Mononuclear cell (primary cell): ENCODE data around the gene CTNNA1. TPM values are rescaled to one million over a fixed set of nuclear protein-coding genes. Genes with fewer than 3 reads are reported as not detected.

Source experiments
- H3K27me3 ChIP-seq: 2 replicates; pipeline ENCODE4 v1.6.0; 2011; ENCODE audit warnings: low read length, control low read depth; ENCODE audit not compliant: insufficient read depth
- H3K4me1 ChIP-seq: 2 replicates; pipeline ENCODE4 v1.5.1; 2011; ENCODE audit warnings: mild to moderate bottlenecking, low read length, control low read depth; ENCODE audit not compliant: insufficient read depth
- H3K4me3 ChIP-seq: 2 replicates; pipeline ENCODE4 v1.5.1; 2011; ENCODE audit warnings: mild to moderate bottlenecking, low read length, moderate library complexity
- H3K9me3 ChIP-seq: 2 replicates; pipeline ENCODE4 v1.5.1; 2011; ENCODE audit warnings: low read depth, mild to moderate bottlenecking, control low read depth, low read length
- total RNA-seq: library from RNA; depleted of rRNA; stranded (reverse); fragments of >200 nt; gene quantifications from one replicate; pipeline ENCODE4 v1.2.3, GENCODE V29; 2012

CTNNA1 gene
- total RNA-seq, 1 donor = 67.2 TPM

DNA sequence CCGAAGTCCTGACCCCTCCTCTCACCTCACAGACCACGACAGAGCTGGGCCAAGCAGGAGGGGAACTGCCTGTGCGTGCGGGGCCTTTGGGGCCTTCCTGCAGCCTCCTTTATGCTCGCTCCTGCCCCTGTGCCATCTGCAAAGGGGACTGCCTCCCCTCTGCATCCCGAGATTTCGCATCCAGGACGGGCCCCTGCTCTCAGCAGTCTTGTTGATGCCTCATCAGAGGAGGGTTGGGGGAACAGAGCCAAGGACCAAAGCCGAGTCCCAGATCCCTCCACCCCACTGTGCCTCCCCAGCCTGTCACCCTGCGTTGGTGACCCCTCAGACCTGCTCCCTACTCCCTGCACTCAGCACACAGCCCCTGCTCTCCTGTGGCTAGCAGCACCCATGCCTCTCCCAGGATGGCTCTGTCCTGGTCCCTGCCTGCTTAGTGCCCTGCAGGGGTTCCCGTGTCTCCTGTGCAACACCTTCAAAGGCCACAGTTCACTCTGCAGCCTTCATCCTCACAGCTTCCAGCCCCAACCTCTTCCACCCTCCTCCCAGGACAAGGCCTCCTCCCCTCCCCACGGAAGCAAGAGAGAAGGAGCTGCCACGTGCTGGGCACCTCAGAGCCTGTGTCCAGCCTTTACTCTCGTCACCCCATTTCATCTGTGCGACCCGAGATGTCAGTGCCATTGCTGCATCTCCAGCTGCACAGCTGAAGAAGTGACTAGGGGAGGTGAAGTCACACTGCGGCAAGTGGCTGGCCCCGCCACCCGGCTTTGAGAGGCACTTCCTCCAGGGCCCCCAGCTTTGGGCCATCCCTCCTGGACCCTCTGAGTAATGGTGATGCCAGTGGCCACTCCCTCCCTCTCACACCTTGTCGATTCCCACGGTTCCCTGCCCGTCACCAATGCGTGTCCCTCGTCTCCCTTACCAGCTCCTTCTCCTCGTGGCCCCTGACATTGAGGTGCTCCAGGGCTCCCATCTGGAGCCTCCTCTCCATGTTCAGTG is 184.5 kb downstream of the CTNNA1 start:
- Histone ChIP-seq H3K27me3 (no peaks in the 10 kb centered on the region), H3K9me3 (no peaks in the 10 kb centered on the region), H3K4me3 (no peak overlapping the region), H3K4me1 (no peaks in the 10 kb centered on the region)

DNA sequence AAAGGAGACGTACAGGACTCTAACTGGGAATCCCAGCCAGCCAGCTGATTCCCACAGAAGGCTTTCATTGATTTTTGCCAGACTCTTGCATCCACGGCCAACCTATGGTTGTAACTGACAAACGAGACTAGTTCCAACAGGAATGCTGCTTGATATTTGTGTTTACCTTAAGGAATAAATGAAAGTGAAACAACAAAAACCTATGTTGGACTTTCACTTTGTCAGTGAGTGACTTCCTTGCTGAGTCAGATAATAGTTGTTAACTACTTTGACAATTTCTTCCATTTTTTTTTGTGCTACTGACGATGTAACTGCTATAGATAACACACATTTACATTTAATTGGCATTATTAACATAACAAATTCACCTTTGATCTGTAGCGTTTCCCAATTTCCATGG is 185.3 kb downstream of the CTNNA1 start:
- no peaks in the 10 kb centered on the region for H3K9me3 ChIP-seq
- no peaks in the 10 kb centered on the region for H3K27me3 ChIP-seq
- H3K4me3 ChIP-seq = no peak overlapping the region
- no peaks in the 10 kb centered on the region for H3K4me1 ChIP-seq

GRCh38 chr5:138942066-138942465 is 188.8 kb downstream of the CTNNA1 start:
- H3K4me1 ChIP-seq = no peaks in the 10 kb centered on the region

GRCh38 chr5:138942861-138943260 is 189.6 kb downstream of the CTNNA1 start:
- no peaks in the 10 kb centered on the region for H3K4me1 ChIP-seq
- no peaks in the 10 kb centered on the region for H3K27me3 ChIP-seq
- no peaks in the 10 kb centered on the region for H3K9me3 ChIP-seq
- H3K4me3 ChIP-seq = no peak overlapping the region

More at GRCh38 chr5:138942066-138942465, 188.8 kb downstream of the CTNNA1 start:
- Histone ChIP-seq H3K9me3 (no peaks in the 10 kb centered on the region), H3K4me3 (no peak overlapping the region), H3K27me3 (no peaks in the 10 kb centered on the region)

DNA sequence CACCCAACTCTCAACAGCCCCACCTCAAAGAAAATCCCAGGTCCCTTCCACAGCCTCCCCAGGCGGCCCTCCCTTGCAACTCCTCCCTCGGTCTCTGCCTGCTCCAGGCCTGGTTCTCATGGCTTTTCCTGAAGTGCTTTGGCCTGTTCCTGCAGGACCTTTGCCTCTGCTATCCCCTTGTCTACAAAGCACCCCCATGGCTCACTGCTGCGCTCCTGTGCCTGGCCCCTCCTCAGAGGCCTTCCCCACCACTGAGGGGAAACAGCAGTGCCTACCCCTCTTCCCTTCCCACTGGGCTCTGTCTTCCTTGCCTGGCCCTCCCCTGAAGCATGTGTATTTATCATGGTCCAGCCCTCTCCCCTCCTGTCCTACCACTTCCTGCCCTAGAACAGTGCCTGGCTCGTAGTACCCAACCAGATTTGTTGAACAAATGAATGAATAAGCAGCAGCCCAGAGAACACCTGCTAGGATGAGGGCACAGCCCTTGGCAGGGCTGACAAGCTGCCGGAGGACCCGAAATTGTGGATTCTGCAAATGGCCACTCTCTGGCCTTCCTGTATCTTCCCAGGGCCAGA is 190.5 kb downstream of the CTNNA1 start:
- H3K27me3 ChIP-seq = no peaks in the 10 kb centered on the region

GRCh38 chr5:138944527-138945322 is 191.5 kb downstream of the CTNNA1 start:
- Histone ChIP-seq H3K4me3 (no peak overlapping the region), H3K4me1 (no peaks in the 10 kb centered on the region), H3K9me3 (no peaks in the 10 kb centered on the region), H3K27me3 (no peaks in the 10 kb centered on the region)

More for the DNA sequence above, 190.5 kb downstream of the CTNNA1 start:
- no peaks in the 10 kb centered on the region for H3K4me1 ChIP-seq
- no peak overlapping the region for H3K4me3 ChIP-seq
- H3K9me3 ChIP-seq = no peaks in the 10 kb centered on the region

DNA sequence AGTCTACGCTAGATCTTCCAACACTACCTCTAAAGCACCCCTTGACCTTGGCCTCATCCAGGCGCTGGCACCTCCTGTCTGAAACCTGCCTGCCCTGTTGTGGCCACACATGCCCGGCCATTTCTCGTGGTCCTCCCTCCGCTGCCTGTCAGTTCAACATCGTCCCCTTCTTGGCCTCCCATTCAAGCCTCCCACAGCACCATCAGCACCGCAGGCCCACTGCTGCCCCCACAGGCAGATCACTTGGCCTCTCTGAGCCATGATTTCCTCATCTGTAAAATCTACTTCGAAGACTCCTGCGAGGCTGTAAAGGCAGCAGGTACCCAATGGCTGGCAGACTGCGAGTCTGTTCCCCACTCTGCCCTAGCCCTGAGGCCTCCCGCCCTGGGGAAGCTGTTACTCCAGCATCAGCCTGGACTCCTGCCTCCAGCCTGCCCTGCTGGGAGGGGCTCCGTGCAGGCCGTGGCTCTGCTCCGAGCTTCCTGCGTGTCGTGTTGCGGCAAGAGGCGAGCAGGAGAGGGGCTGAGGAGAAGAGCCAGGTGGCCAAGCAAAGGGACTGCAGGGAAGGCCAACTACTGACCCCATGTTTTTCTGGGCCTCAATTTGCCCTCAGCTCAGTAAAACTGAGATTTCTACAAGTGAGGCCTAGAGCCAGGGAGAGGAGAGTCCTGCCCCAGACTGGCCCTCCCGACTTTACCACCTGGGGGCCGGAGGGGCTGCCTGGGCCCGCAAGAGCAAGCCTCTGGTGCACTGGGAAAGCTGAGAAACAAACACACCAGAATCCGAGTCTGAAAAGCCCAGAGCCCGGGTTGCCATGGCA is 192.4 kb downstream of the CTNNA1 start:
- H3K27me3 ChIP-seq = no peaks in the 10 kb centered on the region
- H3K4me3 ChIP-seq = no peak overlapping the region
- H3K4me1 ChIP-seq = no peaks in the 10 kb centered on the region
- no peaks in the 10 kb centered on the region for H3K9me3 ChIP-seq

- Histone ChIP-seq H3K9me3 (no peaks in the 10 kb centered on the region), H3K4me3 (no peak overlapping the region), H3K4me1 (no peaks in the 10 kb centered on the region), H3K27me3 (no peaks in the 10 kb centered on the region)
Observed at GRCh38 chr5:138946241-138946623, 193.0 kb downstream of the CTNNA1 start.

GRCh38 chr5:138946831-138947560 is 193.8 kb downstream of the CTNNA1 start:
- no peaks in the 10 kb centered on the region for H3K4me1 ChIP-seq
- H3K27me3 ChIP-seq = no peaks in the 10 kb centered on the region
- H3K4me3 ChIP-seq = no peak overlapping the region
- H3K9me3 ChIP-seq = no peaks in the 10 kb centered on the region

DNA sequence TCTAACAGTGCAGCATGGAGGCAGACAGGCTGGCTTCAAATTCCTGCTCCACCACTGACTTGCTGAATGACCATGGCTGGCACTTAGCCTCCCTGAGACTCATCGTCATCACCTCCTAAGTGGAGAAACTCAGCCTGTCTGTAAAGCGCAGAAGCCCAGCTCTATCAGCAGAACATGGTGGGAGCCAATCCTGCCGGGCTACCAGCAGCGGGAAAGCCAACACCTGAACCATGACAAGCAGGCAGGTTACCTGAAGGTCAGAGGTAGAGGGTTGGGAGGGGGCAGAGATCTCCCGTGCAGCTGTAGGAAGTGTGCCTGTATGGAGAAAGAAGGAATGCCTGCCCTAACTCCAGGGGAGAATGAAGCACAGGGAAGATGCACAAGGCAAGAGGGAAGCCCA is 194.6 kb downstream of the CTNNA1 start:
- Histone ChIP-seq H3K27me3 (no peaks in the 10 kb centered on the region), H3K4me1 (peaks cover 3% of the 10 kb centered on the region), H3K9me3 (no peaks in the 10 kb centered on the region), H3K4me3 (no peak overlapping the region)

GRCh38 chr5:138948471-138949222 is 195.4 kb downstream of the CTNNA1 start:
- Histone ChIP-seq H3K4me1 (peaks cover 12% of the 10 kb centered on the region), H3K27me3 (no peaks in the 10 kb centered on the region)

GRCh38 chr5:138949223-138949574 is 196.0 kb downstream of the CTNNA1 start:
- no peaks in the 10 kb centered on the region for H3K27me3 ChIP-seq
- no peak overlapping the region for H3K4me3 ChIP-seq
- peaks cover 14% of the 10 kb centered on the region for H3K4me1 ChIP-seq
- H3K9me3 ChIP-seq = no peaks in the 10 kb centered on the region

More at GRCh38 chr5:138948471-138949222, 195.4 kb downstream of the CTNNA1 start:
- no peaks in the 10 kb centered on the region for H3K9me3 ChIP-seq
- H3K4me3 ChIP-seq = no peak overlapping the region

GRCh38 chr5:138949988-138950387 is 196.8 kb downstream of the CTNNA1 start:
- Histone ChIP-seq H3K9me3 (no peaks in the 10 kb centered on the region), H3K4me3 (no peak overlapping the region), H3K4me1 (peaks cover 14% of the 10 kb centered on the region), H3K27me3 (no peaks in the 10 kb centered on the region)
